Mucosa of gallbladder (tissue), 1 donor: ENCODE measurements around the gene DNAJC6. TPM values are rescaled to one million over a fixed set of nuclear protein-coding genes. Genes with fewer than 3 reads are reported as not detected.

Experiments
- DNase-seq: peaks from one replicate; pipeline ENCODE4 v3.0.0-alpha.2; 2020; ENCODE audit warnings: low spot score
- total RNA-seq: library from RNA; stranded (reverse); gene quantifications from one replicate; pipeline ENCODE4 v1.2.1, GENCODE V29; 2021
- donor health status: DM: no; HTN: no; CAD: no.

Gene DNAJC6
- total RNA-seq, 1 donor from 2014 or later: 6.0 TPM

DNA sequence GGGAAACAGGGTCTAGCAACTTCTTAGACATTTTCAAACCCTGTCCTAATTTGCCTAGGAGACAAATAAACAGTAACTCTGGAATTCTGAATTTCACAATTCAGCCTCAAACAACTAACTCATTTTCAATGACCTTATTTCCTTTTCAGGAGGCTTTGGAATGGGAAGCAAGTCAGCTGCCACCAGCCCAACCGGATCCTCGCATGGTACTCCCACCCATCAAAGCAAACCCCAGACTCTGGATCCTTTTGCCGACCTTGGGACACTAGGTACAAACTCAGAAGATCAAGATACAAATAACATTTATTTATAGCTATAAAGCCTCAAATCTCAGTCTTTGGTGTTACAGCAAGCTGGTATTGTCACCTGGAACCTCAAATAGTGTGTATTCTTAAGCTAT is 92.3 kb downstream of the DNAJC6 start:
- DNase-seq: no peak

DNA sequence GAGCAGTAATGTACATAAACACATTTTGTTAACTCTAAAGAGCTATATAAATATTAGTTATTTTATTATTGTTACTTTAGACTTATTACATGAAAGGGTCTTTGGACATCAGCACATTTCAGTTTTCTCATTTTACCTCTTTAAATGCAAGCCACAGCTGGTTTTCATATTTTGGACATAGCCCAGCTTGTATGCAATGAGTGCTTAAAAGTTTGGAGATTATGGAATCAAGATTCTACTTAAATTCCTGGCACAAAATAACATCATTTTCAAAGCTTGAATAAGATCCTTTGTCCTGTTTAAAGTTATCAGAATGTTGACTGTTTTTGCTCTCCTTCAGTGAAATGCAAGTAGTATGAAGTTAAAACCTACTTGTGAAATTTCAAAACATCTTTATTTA is 95.6 kb downstream of the DNAJC6 start:
- no peak for DNase-seq

DNA sequence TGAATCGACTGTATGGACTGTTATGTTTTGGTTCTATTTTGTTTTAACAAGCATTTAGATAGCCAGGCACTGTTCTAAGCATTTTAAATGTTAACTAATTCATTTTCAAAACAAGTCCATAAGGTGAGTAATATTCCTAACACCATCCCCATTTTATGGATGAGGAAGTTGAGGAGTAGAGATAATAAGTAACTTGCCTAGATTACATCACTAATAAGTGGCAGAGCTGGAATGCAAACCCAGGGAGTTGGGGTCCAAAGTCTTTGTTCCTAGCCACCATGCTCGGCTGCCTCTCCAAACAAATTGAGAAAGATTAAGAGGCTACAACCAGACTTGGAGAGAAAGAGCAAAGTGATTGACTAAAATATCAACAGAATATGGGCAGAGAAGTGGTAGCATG is 98.5 kb downstream of the DNAJC6 start:
- no peak for DNase-seq

DNA sequence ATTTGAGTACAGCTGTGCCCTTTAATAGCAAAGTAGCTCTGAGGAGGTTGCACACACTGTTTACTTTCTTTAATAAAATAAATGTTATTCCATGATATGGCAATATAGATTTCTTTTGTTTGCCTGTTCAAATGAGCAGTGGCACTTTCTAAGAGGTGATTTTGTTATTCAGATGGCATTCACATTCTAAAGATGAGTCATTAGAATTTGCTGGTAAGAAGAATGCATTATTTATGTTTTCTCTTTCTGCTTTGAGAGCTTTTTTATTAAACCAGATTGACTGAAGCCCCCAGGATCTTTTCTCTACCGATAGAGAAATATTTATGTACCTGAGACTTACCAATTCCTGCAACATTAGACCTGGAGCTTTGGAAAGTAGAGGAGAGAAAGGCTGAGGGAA is 100.0 kb downstream of the DNAJC6 start:
- DNase-seq: no peak

DNA sequence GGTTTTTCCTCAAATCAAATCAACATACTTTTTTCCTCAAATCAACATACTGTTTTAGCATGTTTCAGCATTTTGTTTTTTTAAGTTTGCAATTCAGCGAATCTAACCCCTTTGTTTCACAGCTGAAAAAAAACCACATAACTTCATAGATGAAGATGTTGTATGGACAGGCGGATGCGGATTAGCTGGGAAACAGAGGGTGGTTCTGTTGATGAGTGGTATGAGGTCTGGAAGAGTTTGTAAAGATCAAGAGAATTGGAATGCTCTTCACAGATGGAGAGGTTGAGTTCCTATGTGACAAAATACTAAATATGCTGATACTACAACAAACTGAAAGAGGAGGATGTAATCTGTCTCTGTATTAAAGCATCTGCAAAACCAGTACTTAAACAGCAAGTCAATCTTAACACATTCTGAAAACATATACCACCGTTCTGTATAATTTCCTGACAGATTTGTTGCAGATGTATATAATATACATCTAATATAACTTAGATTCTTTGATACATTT is 100.5 kb downstream of the DNAJC6 start:
- DNase-seq: no peak

GRCh38 chr1:65412256-65412983 is 103.1 kb downstream of the DNAJC6 start:
- no peak for DNase-seq

DNA sequence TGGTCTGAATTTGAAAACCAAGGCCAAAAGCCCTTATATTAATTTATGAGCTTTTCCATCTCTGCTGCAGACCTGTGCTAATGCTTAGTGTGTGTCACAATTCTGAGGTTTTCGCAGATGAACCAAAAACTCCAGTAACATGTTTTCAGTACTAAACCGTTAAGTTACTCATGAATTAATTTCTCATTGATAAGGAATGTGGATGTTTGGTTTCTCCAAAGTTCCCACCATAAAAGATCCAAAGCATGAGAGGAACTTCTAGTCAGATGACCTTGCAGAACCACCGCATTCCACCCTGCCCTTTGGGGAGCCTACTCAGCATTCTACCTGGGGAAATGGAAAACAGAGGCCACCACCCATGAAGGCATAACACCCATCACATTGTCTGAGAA is 103.6 kb downstream of the DNAJC6 start:
- DNase-seq: no peak

GRCh38 chr1:65414538-65414937 is 105.2 kb downstream of the DNAJC6 start:
- no peak for DNase-seq

DNA sequence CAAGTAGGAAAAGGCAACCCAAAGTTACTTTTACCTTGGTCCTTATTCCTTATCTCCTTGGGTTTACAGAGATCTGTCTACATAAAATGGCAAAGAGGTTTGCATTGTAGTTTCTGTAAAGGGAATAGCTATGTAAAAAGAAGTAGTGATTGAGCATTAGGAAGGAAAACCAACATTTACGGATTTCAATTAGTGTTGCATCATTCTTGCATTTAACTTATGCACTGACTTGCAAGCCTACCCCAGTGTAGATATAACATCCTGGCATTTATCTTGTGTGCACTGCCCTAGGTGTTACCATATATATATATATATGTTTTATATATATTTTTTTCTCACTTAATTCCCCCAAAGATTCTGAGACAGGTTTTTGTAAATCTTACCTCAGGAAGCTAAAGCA is 107.4 kb downstream of the DNAJC6 start:
- DNase-seq: no peak

DNA sequence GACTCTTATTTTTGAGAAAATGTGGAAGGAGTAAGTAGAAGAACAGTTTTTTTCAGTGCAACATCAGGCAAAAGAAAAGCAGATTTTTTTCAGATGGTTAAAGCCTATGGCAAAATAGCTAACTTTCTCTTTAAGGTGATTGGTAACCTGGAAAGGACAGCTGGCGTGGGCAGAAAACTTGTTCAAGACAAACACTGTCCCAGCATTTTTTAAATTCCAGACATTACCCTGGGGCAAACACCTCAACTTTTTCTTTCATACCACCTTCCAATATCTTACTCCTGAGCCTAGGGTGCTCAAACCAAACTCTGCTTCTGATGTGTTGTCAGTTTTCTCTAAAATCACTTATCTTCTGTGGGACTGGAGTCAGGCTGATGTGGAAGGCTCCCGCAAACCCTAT is 108.4 kb downstream of the DNAJC6 start:
- DNase-seq: no peak

DNA sequence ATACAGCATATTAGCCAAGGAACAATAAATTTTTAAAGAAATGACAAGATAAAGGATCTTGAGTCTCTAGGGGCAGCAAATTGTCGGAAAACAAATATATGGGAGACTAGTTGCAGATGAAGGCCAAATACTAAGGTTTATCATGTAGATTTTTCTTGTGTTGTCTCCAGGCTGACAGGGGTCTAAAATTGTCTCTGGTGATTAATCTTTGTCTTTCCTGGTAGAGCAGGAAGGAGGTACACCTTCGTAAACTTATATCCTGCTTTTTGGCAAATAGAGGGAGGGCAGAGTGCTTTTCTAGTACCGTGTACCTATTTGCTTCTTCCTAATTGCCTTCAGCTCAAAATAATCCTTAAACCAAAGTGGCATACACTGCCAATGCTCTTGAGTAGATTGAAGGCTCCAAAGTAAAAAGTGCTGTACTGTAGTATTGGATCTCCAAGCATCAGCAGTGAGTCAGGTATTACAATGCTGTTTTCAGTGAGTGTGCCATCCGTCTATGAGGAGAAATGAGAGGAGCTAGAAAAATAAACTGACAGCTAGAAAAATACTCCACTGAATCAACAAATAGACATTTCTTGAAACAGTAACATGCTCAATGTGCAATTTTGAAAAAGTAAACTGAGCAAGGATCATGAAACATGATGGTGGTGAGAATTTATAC is 109.3 kb downstream of the DNAJC6 start:
- no peak for DNase-seq

GRCh38 chr1:65419681-65420589 is 110.6 kb downstream of the DNAJC6 start:
- peak; percentile 99 for DNase-seq

DNA sequence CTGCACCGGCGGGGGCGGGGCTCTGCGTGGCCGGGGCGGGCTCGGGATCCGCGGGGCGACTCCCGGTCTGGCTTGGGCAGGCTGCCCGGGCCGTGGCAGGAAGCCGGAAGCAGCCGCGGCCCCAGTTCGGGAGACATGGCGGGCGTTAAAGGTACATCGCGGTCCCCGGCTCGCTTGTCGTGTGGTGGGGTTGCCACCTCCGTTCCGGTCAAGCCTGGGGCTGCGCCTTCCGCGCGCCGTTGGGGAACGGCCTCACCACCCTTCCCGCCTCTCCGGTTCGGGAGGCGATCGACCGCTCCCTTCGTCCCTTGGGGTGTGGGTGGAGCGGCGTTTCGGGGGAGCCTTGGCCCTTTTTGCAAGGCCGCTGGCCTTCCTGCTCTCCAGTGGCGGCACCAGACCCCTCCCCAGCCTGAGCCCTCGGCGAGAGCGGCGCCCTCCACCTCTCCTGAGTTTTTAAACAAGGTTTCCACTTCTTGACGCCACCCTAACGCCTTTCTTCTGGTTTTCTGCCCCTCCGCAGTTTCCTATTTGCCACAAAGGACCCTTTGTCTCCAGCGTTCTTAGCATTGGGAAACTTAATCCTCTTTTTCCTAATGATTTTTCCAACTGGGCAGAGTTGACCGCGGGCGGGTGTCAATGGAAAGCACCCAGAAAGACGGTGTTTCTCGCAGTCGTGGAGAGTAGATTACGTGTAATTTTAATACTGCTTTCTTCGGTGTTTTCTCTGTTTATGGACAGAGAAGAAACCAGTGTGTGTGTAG is 111.4 kb downstream of the DNAJC6 start, which contains the start of the genes LEPR and LEPROT:
Gene LEPR, plus strand, starts transcription at position 79 of the 761 bp plus-strand sequence. CDS start 144,898 bp downstream, outside the sequence.
Gene LEPROT, plus strand, starts transcription at position 79 of the 761 bp plus-strand sequence. Its CDS starts 57 bp downstream, at position 136.
- no peak for DNase-seq

GRCh38 chr1:65421351-65422025 is 112.1 kb downstream of the DNAJC6 start:
- DNase-seq: no peak

GRCh38 chr1:65422241-65423203 is 113.2 kb downstream of the DNAJC6 start:
- no peak for DNase-seq

DNA sequence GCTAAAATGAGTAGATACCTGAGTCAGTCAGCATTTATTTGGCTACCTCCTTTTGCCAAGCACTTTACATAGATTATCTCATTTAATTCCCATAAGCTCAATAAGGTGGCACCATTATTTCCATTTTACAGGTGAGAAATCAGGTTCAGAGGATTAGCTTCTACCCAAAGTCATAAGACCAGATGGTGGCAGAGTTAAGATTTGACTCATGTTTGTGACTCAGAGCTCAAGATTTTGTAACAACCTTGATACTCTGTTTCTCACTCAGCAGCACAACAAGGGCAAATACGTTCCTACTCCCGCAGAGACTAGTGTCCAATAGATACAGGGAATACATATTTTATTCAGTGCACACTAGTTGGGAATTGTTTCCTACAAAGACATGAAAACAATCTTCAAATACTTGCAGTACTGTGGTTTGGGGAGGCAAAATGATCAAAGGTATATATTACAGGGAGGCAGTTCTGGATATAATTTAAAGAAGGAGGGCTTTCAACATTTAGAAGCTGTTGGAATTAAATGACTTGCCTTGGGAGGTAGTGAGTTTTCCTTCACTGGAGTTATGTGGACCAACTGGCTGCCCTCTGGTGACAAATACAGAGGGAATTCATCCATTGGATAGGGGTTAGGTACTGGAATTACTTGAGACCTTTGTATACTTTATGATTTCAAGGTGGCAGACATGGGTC is 114.7 kb downstream of the DNAJC6 start:
- DNase-seq: no peak

GRCh38 chr1:65424573-65424889 is 115.2 kb downstream of the DNAJC6 start:
- DNase-seq: no peak

- DNase-seq: no peak
Measured at GRCh38 chr1:65425006-65425405, 115.7 kb downstream of the DNAJC6 start.

DNA sequence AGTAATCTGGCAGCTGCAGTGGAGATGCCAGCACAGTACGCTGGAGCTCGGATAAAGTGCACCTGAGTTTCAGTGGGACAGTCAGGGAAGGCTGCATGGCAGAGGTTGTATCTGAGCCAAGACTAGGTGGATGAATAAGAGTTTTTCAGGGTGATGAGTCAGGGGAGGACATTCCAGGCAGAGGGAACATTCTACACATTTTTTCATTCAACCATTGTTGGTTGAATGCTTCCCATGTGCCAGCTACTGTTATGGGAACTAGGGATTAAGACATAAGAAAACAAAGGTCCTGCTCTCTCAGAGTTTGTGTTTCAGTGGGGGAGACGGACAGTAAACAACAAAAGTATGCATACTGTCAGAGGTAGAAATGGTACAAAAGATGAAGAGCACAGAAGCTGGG is 116.4 kb downstream of the DNAJC6 start:
- no peak for DNase-seq
